NCI-H2107 (cell line): ENCODE measurements around the gene OR1J4.
"Not testable (repeated sequence)": the region's sequence is repeated elsewhere in the genome, so short reads cannot be mapped to it uniquely, and the experiment has no call there.

Source experiments
- DNase-seq: peaks from one replicate; lab custom pipeline; 2025; lab: John Stamatoyannopoulos, UW

Gene OR1J4

GRCh38 chr9:122518841-122519240 is at the start of gene OR1J4:
OR1J4 (plus strand) TSS chr9:122519141; CDS start chr9:122519141, 0 bp downstream.
- no peak for DNase-seq

GRCh38 chr9:122474561-122474960 is 44.4 kb upstream of the OR1J4 start:
- DNase-seq = no peak

GRCh38 chr9:122475717-122476116 is 43.2 kb upstream of the OR1J4 start:
- no peak for DNase-seq

- no peak for DNase-seq
Measured at GRCh38 chr9:122477346-122477745, 41.6 kb upstream of the OR1J4 start.

- no peak for DNase-seq
Measured at GRCh38 chr9:122477826-122478225, 41.1 kb upstream of the OR1J4 start, which contains the start of gene OR1J1. OR1J1 (minus strand) TSS chr9:122477926; CDS start chr9:122477926, 0 bp downstream.

- DNase-seq = no peak
Measured at GRCh38 chr9:122479062-122479461, 39.9 kb upstream of the OR1J4 start.

- DNase-seq = no peak
Measured at GRCh38 chr9:122498883-122499288, 20.1 kb upstream of the OR1J4 start.

GRCh38 chr9:122506964-122507363 is 12.0 kb upstream of the OR1J4 start:
- no peak for DNase-seq

GRCh38 chr9:122510502-122510901 is 8.4 kb upstream of the OR1J4 start, which contains the start of gene OR1J2:
OR1J2 (plus strand) TSS chr9:122510802; CDS start chr9:122510802, 0 bp downstream.
- DNase-seq = no peak

- DNase-seq = no peak
Measured at GRCh38 chr9:122518226-122518625, 715 bp upstream of the OR1J4 start.

- no peak for DNase-seq
Measured at GRCh38 chr9:122519376-122519775, 435 bp downstream of the OR1J4 start.

GRCh38 chr9:122526602-122527001 is 7.7 kb downstream of the OR1J4 start:
- no peak for DNase-seq

- DNase-seq = no peak
Measured at GRCh38 chr9:122527193-122527592, 8.3 kb downstream of the OR1J4 start, which contains the start of gene OR1N1. OR1N1 (minus strand) TSS chr9:122527293; CDS start chr9:122527293, 0 bp downstream.

- not testable (repeated sequence) for DNase-seq
Measured at GRCh38 chr9:122531157-122531556, 12.2 kb downstream of the OR1J4 start.

- DNase-seq = no peak
Measured at GRCh38 chr9:122536134-122536533, 17.2 kb downstream of the OR1J4 start.

- not testable (repeated sequence) for DNase-seq
Measured at GRCh38 chr9:122537066-122537465, 18.1 kb downstream of the OR1J4 start.

- no peak for DNase-seq
Measured at GRCh38 chr9:122538757-122539156, 19.8 kb downstream of the OR1J4 start.

GRCh38 chr9:122546196-122546595 is 27.3 kb downstream of the OR1J4 start:
- no peak for DNase-seq

- DNase-seq = no peak
Measured at GRCh38 chr9:122551371-122551770, 32.4 kb downstream of the OR1J4 start.

GRCh38 chr9:122552812-122553211 is 33.9 kb downstream of the OR1J4 start, which contains the start of gene OR1N2:
OR1N2 (plus strand) TSS chr9:122553112; CDS start chr9:122553212, 100 bp downstream.
- DNase-seq = no peak

- no peak for DNase-seq
Measured at GRCh38 chr9:122561446-122561845, 42.5 kb downstream of the OR1J4 start.

- no peak for DNase-seq
Measured at GRCh38 chr9:122562134-122562760, 43.3 kb downstream of the OR1J4 start.

GRCh38 chr9:122567901-122568300 is 49.0 kb downstream of the OR1J4 start:
- no peak for DNase-seq
